Trophoblast cell (in vitro differentiated cells and primary cell): Measurements from ENCODE around the gene AGER.
"Not testable (repeated sequence)": the region's sequence is repeated elsewhere in the genome, so short reads cannot be mapped to it uniquely, and the experiment has no call there.

Experiments
- DNase-seq, 2 donors: peaks; one replicate each; pipeline ENCODE4 v3.0.0-alpha.2; 2016
- H2AFZ ChIP-seq: 2 replicates; pipeline ENCODE4 v1.6.1; 2013; ENCODE audit warnings: low read length, moderate library complexity, mild to moderate bottlenecking; ENCODE audit not compliant: insufficient read depth, poor library complexity
- H2AK5ac ChIP-seq: 2 replicates; pipeline ENCODE4 v1.6.1; 2013; ENCODE audit warnings: mild to moderate bottlenecking, low read length
- H2BK120ac ChIP-seq: 2 replicates; pipeline ENCODE4 v1.6.1; 2013; ENCODE audit warnings: low read length, mild to moderate bottlenecking, moderate library complexity; ENCODE audit not compliant: insufficient read depth, poor library complexity
- H2BK12ac ChIP-seq: 2 replicates; pipeline ENCODE4 v1.6.1; 2013; ENCODE audit warnings: mild to moderate bottlenecking, low read length, moderate library complexity
- H2BK5ac ChIP-seq: 2 replicates; pipeline ENCODE4 v1.6.1; 2013; ENCODE audit warnings: low read length, low read depth, moderate library complexity, mild to moderate bottlenecking; ENCODE audit not compliant: poor library complexity
- H3K14ac ChIP-seq: 2 replicates; pipeline ENCODE4 v1.6.1; 2013; ENCODE audit warnings: mild to moderate bottlenecking, low read length
- H3K18ac ChIP-seq: 2 replicates; pipeline ENCODE4 v1.6.1; 2013; ENCODE audit warnings: mild to moderate bottlenecking, low read length
- H3K23ac ChIP-seq: 2 replicates; pipeline ENCODE4 v1.6.1; 2013; ENCODE audit warnings: low read length
- H3K27ac ChIP-seq: 2 replicates; pipeline ENCODE4 v1.5.1; 2013; ENCODE audit warnings: low read depth, mild to moderate bottlenecking, inconsistent platforms, low read length, moderate library complexity
- H3K27me3 ChIP-seq: 2 replicates; pipeline ENCODE4 v1.6.1; 2013; ENCODE audit warnings: inconsistent platforms, mild to moderate bottlenecking, low read length, moderate library complexity; ENCODE audit not compliant: insufficient read depth
- H3K36me3 ChIP-seq, 2 experiments: 1 replicate in 1 of 2; 2 replicates in 1 of 2; pipeline ENCODE4 v1.6.1; 2013; ENCODE audit warnings: low read length in 2 of 2, mild to moderate bottlenecking in 2 of 2, moderate library complexity in 1 of 2; ENCODE audit not compliant: insufficient read depth in 2 of 2, control insufficient read depth in 1 of 2
- H3K4ac ChIP-seq: 2 replicates; pipeline ENCODE4 v1.6.1; 2013; ENCODE audit warnings: low read depth, mild to moderate bottlenecking, low read length, moderate library complexity
- H3K4me1 ChIP-seq, 2 experiments: 1 replicate in 1 of 2; 2 replicates in 1 of 2; pipeline ENCODE4 v1.6.1; 2013; ENCODE audit warnings: low read length in 2 of 2, mild to moderate bottlenecking in 2 of 2, moderate library complexity in 1 of 2; ENCODE audit not compliant: insufficient read depth in 2 of 2, control insufficient read depth in 1 of 2
- H3K4me2 ChIP-seq: 2 replicates; pipeline ENCODE4 v1.6.1; 2013; ENCODE audit warnings: inconsistent platforms, mild to moderate bottlenecking, low read length, moderate library complexity
- H3K4me3 ChIP-seq: 2 replicates; pipeline ENCODE4 v1.5.1; 2013; ENCODE audit warnings: mild to moderate bottlenecking, low read depth, low read length, inconsistent platforms
- H3K79me1 ChIP-seq: one replicate; pipeline ENCODE4 v1.6.1; 2013; ENCODE audit warnings: low read length
- H3K79me2 ChIP-seq: 2 replicates; pipeline ENCODE4 v1.6.1; 2013; ENCODE audit warnings: low read length, mild to moderate bottlenecking; ENCODE audit not compliant: control insufficient read depth, insufficient read depth, poor library complexity
- H3K9ac ChIP-seq: 2 replicates; pipeline ENCODE4 v1.6.1; 2013; ENCODE audit warnings: mild to moderate bottlenecking, low read length
- H3K9me3 ChIP-seq: 2 replicates; pipeline ENCODE4 v1.6.1; 2013; ENCODE audit warnings: low read depth, mild to moderate bottlenecking, control low read depth, inconsistent platforms, low read length; ENCODE audit not compliant: insufficient read depth
- H4K12ac ChIP-seq: 2 replicates; pipeline ENCODE4 v1.6.1; 2013; ENCODE audit warnings: low read depth, mild to moderate bottlenecking, low read length, moderate library complexity
- H4K8ac ChIP-seq: 2 replicates; pipeline ENCODE4 v1.6.1; 2013; ENCODE audit warnings: low read depth, mild to moderate bottlenecking, low read length, moderate library complexity
- H4K91ac ChIP-seq: one replicate; pipeline ENCODE4 v1.6.1; 2013; ENCODE audit warnings: low read depth, mild to moderate bottlenecking, low read length, moderate library complexity
- WGBS: extraction: QIAGEN DNeasy Blood & Tissue Kit; methylation state at CpG from one replicate; pipeline ENCODE4 v1.1.7; 2013; ENCODE audit warnings: missing lambda C conversion rate; ENCODE audit not compliant: insufficient read length, insufficient coverage; ENCODE audit errors: extremely low coverage; 5-methylcytosine and 5-hydroxymethylcytosine counted together

AGER gene

GRCh38 chr6:32212076-32212760 lies 28.2 kb upstream of the AGER start:
- Histone ChIP-seq H2BK120ac (no peak overlapping the region), H3K23ac (no peak overlapping the region), H3K79me2 (no peaks in the 10 kb centered on the region), H3K79me1 (no peaks in the 10 kb centered on the region), H2AFZ (no peak overlapping the region), H4K91ac (no peak overlapping the region), H3K18ac (no peak overlapping the region), H2BK12ac (no peak overlapping the region), H3K36me3 (no peaks in the 10 kb centered on the region), H3K14ac (no peak overlapping the region), H2BK5ac (no peak overlapping the region), H3K27ac (no peak overlapping the region), H3K4ac (no peak overlapping the region), H3K4me3 (no peak overlapping the region), H3K4me1 (no peaks in the 10 kb centered on the region), H3K27me3 (no peaks in the 10 kb centered on the region), H3K9ac (no peak overlapping the region), H3K9me3 (no peaks in the 10 kb centered on the region), H4K8ac (no peak overlapping the region), H2AK5ac (no peak overlapping the region), H4K12ac (no peak overlapping the region), H3K4me2 (no peak overlapping the region)
- WGBS = 100% methylated on average over 3 of the region's 12 CpGs
- peak; percentile 80 to 92 for DNase-seq

- not testable (repeated sequence) for H3K14ac ChIP-seq
Observed at GRCh38 chr6:32211432-32211831, 27.4 kb upstream of the AGER start.

GRCh38 chr6:32210191-32210601 lies 26.1 kb upstream of the AGER start:
- Histone ChIP-seq H4K8ac (no peak overlapping the region), H3K4me3 (no peak overlapping the region), H2BK120ac (no peak overlapping the region), H3K27me3 (no peaks in the 10 kb centered on the region), H3K79me2 (no peaks in the 10 kb centered on the region), H3K9me3 (no peaks in the 10 kb centered on the region), H3K4ac (no peak overlapping the region), H2AFZ (no peak overlapping the region), H3K4me1 (no peaks in the 10 kb centered on the region), H3K79me1 (no peaks in the 10 kb centered on the region), H4K12ac (no peak overlapping the region), H3K9ac (no peak overlapping the region), H3K14ac (no peak overlapping the region), H2AK5ac (no peak overlapping the region), H3K23ac (no peak overlapping the region), H2BK5ac (no peak overlapping the region), H3K36me3 (no peaks in the 10 kb centered on the region), H4K91ac (no peak overlapping the region), H3K27ac (no peak overlapping the region), H3K4me2 (no peak overlapping the region), H3K18ac (no peak overlapping the region), H2BK12ac (no peak overlapping the region)
- no peak for DNase-seq
- WGBS = no CpG with 5 or more reads among the region's 5 CpGs

More at GRCh38 chr6:32211432-32211831, 27.4 kb upstream of the AGER start:
- not testable (repeated sequence) for H2BK12ac ChIP-seq, H4K91ac ChIP-seq, H3K23ac ChIP-seq, H3K79me2 ChIP-seq, H3K4me1 ChIP-seq, H3K27me3 ChIP-seq, H3K4ac ChIP-seq, H4K12ac ChIP-seq, DNase-seq, H3K27ac ChIP-seq, H3K79me1 ChIP-seq, H2AK5ac ChIP-seq, H3K4me2 ChIP-seq, H4K8ac ChIP-seq, H2AFZ ChIP-seq, H3K18ac ChIP-seq, H3K9ac ChIP-seq, H3K4me3 ChIP-seq, H3K36me3 ChIP-seq, H2BK5ac ChIP-seq, H3K9me3 ChIP-seq, H2BK120ac ChIP-seq
- no CpG with 5 or more reads among the region's 4 CpGs for WGBS

GRCh38 chr6:32208996-32209395 lies 24.9 kb upstream of the AGER start:
- Histone ChIP-seq H4K12ac (no peak overlapping the region), H3K14ac (no peak overlapping the region), H4K8ac (no peak overlapping the region), H3K4me2 (no peak overlapping the region), H2BK5ac (no peak overlapping the region), H3K4me1 (no peaks in the 10 kb centered on the region), H3K36me3 (no peaks in the 10 kb centered on the region), H3K9me3 (no peaks in the 10 kb centered on the region), H3K4ac (no peak overlapping the region), H3K79me2 (no peaks in the 10 kb centered on the region), H3K27ac (no peak overlapping the region), H3K27me3 (no peaks in the 10 kb centered on the region), H4K91ac (no peak overlapping the region), H2BK12ac (no peak overlapping the region), H2AK5ac (no peak overlapping the region), H2AFZ (no peak overlapping the region), H2BK120ac (no peak overlapping the region), H3K9ac (no peak overlapping the region), H3K18ac (no peak overlapping the region), H3K23ac (no peak overlapping the region), H3K79me1 (no peaks in the 10 kb centered on the region), H3K4me3 (no peak overlapping the region)
- no CpG with 5 or more reads among the region's 1 CpG for WGBS
- DNase-seq = no peak
